GM12874 (cell line): ENCODE results near the gene MOB1A.

Source experiments
- TF ChIP-seq, protein P1 (sequence below): IDR thresholded peaks from 2 replicates; pipeline ENCODE4 v1.5.1; 2011; ENCODE audit warnings: low read depth, mild to moderate bottlenecking, control low read depth, low read length, moderate library complexity; ENCODE audit not compliant: insufficient read depth

Gene MOB1A

DNA sequence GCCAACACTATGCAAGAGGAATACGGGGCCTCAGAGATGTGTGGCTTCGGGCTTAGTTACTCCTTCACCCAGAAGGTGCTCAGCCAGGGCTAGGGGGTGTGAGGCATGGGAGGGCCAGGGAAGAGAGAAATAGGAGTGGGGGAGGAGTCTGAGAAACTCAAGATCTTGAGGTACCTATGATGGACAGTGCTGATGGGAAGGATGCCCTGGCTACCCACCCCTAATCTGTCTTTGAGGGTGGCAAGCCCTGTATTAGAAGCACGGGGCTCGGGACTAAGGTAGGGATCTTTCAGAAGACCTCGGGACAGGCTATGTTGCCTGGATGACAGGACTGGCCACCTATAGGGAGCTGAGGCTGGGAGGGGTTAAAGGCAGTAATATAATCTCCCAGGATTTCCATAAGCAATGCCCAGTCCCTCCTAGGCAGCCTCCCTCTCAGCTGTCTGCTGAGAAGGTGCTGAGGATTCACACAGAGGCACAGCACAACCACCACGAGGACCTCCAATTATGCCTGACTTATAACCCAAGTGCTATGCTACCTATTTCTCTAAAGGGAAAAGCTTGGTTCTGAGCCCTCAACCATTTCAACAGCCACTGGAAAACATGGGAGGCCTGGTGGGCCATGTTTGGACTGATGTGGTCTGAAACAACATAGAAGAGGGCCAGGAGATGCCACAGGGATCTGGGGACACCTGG is 43.1 kb upstream of the MOB1A start:
- TF ChIP-seq, protein P1, sequence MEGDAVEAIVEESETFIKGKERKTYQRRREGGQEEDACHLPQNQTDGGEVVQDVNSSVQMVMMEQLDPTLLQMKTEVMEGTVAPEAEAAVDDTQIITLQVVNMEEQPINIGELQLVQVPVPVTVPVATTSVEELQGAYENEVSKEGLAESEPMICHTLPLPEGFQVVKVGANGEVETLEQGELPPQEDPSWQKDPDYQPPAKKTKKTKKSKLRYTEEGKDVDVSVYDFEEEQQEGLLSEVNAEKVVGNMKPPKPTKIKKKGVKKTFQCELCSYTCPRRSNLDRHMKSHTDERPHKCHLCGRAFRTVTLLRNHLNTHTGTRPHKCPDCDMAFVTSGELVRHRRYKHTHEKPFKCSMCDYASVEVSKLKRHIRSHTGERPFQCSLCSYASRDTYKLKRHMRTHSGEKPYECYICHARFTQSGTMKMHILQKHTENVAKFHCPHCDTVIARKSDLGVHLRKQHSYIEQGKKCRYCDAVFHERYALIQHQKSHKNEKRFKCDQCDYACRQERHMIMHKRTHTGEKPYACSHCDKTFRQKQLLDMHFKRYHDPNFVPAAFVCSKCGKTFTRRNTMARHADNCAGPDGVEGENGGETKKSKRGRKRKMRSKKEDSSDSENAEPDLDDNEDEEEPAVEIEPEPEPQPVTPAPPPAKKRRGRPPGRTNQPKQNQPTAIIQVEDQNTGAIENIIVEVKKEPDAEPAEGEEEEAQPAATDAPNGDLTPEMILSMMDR: no peak

DNA sequence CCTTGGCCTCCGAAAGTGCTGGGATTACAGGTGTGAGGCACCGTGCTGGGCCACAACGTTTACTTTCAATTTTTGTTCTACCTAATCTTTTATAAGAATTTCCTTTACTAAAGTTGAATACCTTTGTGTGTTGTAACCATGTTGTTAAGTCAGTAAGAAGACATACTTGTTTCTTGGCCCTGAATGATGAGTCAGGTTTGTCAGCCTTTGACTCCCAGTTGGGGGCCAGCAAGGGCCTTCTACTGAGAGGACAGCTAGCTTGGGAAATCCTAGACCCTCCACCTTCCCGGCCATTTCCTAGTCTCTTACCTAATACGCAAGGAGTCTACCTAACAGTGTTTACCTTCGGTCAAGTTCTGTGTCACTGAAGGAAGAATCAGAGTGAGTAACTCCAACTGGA is 42.4 kb upstream of the MOB1A start:
- TF ChIP-seq, protein P1: no peak

DNA sequence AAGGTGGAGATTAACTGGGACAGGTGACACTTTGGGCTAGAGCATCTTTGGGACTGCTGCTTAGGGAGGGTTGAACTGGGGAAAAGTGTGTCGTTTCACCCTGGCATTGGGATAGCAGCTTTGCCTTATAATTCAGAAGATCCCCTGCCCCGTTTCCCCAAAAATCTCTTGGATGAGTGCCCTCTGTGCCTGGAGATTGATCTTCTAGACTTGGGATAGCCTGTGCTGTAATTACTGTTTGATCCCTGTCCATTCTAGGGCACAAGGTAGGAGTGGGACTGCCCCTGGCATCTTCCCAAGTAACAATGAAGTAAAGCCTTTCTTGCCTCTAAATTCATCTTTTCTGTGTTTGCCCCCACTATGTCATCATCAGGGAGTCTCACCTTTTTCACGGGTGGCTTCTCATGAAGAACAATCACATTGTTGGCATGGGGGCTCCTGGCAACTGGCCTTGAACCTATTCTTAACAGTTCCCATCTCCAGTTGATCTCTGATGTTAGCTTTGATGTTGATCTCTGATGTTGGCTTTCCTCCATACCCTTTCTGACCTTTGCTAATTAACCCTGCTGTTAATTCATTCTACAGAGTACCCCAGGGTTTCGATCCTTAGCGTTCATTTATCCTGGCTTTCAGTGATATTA is 41.3 kb upstream of the MOB1A start:
- TF ChIP-seq, protein P1: no peak

DNA sequence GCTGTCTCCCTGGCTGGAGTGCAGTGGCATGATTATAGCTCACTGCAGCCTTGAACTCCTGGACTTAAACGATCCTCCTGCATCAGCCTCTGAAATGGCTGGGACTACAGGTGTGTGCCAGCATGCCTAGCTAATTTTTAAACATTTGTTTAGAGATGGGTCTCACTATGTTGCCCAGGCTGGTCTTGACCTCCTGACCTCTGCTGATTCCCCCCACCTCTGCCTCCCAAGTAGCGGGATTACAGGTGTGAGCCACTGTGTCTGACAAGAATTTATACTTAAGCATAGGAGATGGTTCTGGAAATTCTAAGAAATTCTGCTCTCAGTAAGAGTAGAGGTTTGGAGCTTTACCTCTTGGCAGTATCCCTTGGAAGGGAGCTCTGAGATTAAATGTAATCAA is 38.0 kb upstream of the MOB1A start:
- TF ChIP-seq, protein P1: no peak

DNA sequence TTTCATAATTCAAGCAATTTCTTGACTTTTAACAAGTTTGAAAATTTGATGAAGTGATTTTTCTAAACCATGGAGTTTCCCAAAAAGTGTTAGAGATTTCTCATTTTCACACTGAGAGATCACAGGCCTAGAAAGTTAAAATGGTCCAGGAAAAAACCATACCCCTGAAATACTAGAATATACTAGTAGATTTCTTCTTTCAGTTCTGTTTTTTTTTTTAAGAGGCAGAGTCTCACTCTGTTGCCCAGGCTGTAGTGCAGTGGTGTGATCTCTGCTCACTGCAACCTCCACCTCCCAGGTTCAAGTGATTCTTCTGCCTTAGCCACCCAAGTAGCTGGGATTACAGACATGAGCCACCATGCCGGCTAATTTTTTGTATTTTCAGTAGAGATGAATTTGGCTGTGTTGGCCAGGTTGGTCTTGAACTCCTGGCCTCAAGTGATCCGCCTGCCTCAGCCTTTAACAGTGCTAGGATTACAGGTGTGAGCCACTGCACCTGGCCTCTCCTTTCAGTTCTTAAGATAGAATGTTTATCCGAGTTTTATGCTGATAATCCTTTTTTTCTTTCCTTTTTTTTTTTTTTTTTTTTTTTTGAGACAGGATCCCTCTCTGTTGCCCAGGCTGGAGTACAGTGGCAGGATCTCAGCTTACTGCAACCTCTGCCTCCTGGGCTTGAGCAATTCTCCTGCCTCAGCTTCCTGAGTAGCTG is 34.2 kb upstream of the MOB1A start:
- TF ChIP-seq, protein P1: no peak

DNA sequence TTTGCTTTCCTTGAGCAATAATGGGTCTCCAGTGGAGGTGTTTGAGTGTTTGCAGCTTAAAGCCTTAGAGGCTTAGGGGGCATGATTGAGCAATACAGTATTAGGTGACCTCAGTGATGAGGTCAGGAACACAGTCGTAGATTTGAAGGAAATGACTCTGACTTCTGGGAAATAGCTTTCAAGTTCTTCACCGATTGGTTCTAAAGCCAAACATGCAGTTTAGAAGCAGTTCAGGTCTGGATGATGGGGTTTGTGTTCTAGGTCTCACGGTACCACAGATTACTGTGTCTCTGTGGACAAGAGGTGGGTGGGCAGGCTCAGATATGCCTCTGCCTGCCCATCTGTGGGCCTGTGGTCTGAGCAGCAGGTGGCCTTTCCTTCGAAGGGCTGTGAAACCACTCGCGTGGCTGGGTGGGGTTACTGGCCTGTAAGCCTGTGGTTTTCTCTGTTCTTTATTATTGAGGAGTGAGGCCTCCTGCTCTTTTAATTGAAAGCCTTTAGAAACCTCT is 27.6 kb upstream of the MOB1A start:
- TF ChIP-seq, protein P1: no peak

DNA sequence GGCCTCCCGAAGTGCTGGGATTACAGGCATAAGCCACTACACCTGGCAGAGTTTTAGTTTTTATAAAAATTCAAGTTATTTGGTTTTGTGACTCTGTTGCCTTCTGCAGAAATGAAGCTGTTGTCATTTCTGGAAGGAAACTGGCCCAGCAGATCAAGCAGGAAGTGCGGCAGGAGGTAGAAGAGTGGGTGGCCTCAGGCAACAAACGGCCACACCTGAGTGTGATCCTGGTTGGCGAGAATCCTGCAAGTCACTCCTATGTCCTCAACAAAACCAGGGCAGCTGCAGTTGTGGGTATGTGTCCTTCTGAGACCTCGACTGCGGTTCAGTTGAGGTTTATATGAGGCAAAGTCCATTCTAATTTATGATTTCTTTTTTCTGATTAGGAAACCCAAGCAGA is 26.9 kb upstream of the MOB1A start:
- TF ChIP-seq, protein P1: no peak
